NCI-H1930 (cell line): Measurements from ENCODE around the gene AP5Z1.

Source experiments
- DNase-seq, 2 experiments: peaks; one replicate each; lab custom pipeline; 2025; lab: John Stamatoyannopoulos, UW

AP5Z1 gene

GRCh38 chr7:4820967-4821471 lies 45.6 kb downstream of the AP5Z1 start:
- no peak for DNase-seq

GRCh38 chr7:4822677-4823076 lies 47.3 kb downstream of the AP5Z1 start:
- DNase-seq, result no peak

GRCh38 chr7:4823441-4824119 lies 48.2 kb downstream of the AP5Z1 start:
- no peak for DNase-seq

- no peak for DNase-seq
Measured at GRCh38 chr7:4824120-4824775, 48.8 kb downstream of the AP5Z1 start.

- no peak for DNase-seq
Measured at GRCh38 chr7:4825081-4825480, 49.7 kb downstream of the AP5Z1 start.

GRCh38 chr7:4828720-4829383 lies 53.4 kb downstream of the AP5Z1 start:
- no peak for DNase-seq

- peak in 1 of 2 experiments; percentile 7 for DNase-seq
Measured at GRCh38 chr7:4830176-4830575, 54.8 kb downstream of the AP5Z1 start.

GRCh38 chr7:4831723-4832495 lies 56.5 kb downstream of the AP5Z1 start:
- no peak for DNase-seq

GRCh38 chr7:4832711-4833110 lies 57.3 kb downstream of the AP5Z1 start:
- DNase-seq, result no peak

- DNase-seq, result no peak
Measured at GRCh38 chr7:4833176-4833575, 57.8 kb downstream of the AP5Z1 start.

- DNase-seq, result no peak
Measured at GRCh38 chr7:4833691-4834600, 58.5 kb downstream of the AP5Z1 start.

GRCh38 chr7:4834601-4835397 lies 59.4 kb downstream of the AP5Z1 start:
- no peak for DNase-seq

- DNase-seq, result no peak
Measured at GRCh38 chr7:4835398-4836205, 60.2 kb downstream of the AP5Z1 start.

- DNase-seq, result no peak
Measured at GRCh38 chr7:4836206-4836661, 60.8 kb downstream of the AP5Z1 start.

- no peak for DNase-seq
Measured at GRCh38 chr7:4837041-4837802, 61.8 kb downstream of the AP5Z1 start.

GRCh38 chr7:4837803-4838625 lies 62.6 kb downstream of the AP5Z1 start:
- DNase-seq, result no peak

- no peak for DNase-seq
Measured at GRCh38 chr7:4838626-4839334, 63.4 kb downstream of the AP5Z1 start.
